GM21423 (cell line): ENCODE measurements around the gene SPACA4.
"Not testable (repeated sequence)": the region's sequence is repeated elsewhere in the genome, so short reads cannot be mapped to it uniquely, and the experiment has no call there.

ENCODE experiments used
- ATAC-seq: cut with Tn5 transposase; IDR thresholded peaks from one replicate; pipeline ENCODE4 v1.9.1; 2021; ENCODE audit warnings: mild to moderate bottlenecking, moderate library complexity; ENCODE audit not compliant: unreplicated experiment

Gene SPACA4, protein sequence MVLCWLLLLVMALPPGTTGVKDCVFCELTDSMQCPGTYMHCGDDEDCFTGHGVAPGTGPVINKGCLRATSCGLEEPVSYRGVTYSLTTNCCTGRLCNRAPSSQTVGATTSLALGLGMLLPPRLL

DNA sequence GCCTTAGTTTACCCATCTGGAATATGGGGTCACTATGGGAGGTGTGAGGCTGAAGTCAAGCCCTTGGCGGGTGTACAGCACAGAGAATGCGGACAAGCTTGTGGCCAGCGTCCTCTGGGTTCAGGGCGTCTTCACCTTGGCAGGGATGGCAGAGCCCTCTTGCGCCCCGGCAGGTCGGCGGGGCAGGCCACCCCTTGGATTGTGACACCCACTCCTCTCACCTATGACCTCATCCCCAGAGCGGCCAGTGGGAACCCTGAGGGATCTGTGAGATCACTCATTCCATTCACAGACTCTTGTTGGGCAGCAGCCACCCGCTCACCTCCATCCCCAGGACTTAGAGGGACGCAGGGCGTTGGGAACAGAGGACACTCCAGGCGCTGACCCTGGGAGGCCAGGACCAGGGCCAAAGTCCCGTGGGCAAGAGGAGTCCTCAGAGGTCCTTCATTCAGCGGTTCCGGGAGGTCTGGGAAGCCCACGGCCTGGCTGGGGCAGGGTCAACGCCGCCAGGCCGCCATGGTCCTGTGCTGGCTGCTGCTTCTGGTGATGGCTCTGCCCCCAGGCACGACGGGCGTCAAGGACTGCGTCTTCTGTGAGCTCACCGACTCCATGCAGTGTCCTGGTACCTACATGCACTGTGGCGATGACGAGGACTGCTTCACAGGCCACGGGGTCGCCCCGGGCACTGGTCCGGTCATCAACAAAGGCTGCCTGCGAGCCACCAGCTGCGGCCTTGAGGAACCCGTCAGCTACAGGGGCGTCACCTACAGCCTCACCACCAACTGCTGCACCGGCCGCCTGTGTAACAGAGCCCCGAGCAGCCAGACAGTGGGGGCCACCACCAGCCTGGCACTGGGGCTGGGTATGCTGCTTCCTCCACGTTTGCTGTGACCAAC, at the start of gene SPACA4:
TSS of gene SPACA4 (plus strand) at position 280 of the 896 bp plus-strand sequence. CDS start at position 517, 237 bp downstream.
- ATAC-seq = no peak

DNA sequence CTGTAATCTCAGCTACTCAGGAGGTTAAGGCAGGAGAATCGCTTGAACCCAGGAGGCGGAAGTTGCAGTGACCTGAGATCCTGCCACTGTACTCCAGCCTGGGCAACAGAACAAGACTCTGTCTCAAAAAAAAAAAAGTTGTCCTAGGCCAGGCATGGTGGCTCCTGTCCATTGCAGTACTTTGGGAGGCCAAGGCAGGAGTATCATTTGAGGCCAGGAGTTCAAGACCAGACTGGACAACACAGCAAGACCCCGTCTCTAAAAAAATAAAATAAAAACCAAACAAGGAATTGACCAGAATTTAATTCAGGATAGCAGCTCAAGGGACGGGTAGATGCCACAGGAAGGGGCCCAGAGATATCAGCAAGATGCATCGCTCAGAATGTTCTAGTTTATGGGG, 49.7 kb upstream of the SPACA4 start:
- no peak for ATAC-seq

DNA sequence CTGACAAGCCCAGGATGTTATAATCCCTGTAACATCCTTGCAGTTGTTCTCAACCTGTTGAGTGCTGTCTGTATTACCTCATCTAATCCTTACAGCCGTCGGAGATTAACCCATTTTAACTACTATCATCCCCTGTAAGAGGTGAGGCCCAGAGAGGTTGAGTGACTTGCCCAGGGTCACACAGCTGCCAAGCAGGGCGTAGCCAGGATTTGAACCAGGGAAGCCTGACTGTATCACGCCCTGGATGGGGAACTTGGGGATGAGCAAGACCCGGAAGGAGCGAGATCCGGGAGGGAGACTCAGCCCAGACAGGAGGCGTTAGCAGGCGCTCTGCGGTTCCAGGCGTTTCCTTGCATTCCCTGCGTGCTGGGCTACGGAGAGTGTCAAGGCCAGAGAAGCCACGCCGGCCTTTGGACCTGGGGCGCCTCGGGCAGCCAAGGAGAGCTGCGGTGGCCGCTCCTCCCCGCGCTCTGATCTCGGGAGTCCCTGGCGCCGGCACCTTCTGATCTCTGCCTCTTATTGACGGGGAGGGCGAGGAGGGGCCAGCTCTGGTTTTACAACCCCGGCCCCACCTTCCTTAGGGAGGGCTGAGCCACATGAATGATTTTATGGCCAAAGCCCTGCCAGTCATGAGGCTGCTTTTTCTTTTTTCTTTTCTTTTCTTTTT, 48.4 kb upstream of the SPACA4 start:
- ATAC-seq = no peak

DNA sequence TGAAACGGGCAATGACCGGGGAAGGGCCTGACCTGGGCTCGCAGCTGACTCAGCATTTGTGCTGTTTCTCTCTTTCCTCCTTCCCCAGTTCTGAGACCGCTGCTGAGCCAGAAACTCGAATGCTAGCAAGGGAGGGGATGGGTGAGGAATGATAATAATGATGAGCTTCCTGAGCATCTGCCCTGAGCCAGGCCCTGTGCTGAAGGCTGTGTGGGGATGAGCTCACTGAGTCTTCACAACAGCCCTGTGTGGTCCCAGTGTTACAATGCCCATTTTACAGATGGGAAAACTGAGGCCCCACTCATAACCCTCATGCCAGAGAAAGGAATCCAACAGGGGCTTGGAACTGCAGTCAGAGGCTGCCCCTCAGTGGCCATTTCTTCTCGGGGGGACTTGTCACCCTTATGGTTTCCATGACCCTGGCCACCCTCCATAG, 46.4 kb upstream of the SPACA4 start:
- no peak for ATAC-seq

DNA sequence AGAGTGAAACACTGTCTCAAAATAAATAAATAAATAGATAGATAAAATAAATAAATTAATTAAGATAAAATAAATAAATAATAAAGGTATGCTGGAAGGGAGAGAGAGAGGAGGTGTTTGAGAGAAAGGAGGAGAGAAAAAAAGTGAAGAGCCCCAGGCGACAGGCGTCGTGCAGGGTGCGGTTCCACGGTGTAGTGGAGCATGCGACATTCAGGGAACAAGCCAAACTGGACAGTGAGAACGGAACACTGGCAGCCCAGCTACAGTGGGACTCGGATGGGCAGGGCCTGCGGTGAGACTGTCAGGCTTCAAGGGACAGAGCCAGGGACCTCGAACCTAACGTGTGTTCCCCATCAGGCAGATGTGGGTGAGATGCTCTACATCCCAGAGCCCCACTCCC, 45.1 kb upstream of the SPACA4 start:
- ATAC-seq = no peak

DNA sequence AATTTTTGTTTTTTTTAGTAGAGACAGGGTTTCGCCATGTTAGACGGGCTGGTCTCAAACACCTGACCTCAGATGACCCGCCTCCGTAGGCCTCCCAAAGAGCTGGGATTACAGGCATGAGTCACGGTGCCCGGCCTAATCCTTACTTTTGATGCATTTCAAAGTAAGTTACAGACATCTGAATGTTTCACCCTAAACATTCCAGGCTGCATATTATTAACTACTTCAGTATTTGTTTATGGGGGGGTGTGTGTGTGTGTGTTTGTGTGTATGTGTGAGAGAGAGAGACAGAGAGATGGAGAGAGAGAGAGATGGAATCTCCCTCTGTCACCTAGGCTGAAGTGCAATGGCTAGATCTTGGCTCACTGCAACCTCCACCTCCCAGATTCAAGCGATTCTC, 41.5 kb upstream of the SPACA4 start:
- ATAC-seq = no peak

DNA sequence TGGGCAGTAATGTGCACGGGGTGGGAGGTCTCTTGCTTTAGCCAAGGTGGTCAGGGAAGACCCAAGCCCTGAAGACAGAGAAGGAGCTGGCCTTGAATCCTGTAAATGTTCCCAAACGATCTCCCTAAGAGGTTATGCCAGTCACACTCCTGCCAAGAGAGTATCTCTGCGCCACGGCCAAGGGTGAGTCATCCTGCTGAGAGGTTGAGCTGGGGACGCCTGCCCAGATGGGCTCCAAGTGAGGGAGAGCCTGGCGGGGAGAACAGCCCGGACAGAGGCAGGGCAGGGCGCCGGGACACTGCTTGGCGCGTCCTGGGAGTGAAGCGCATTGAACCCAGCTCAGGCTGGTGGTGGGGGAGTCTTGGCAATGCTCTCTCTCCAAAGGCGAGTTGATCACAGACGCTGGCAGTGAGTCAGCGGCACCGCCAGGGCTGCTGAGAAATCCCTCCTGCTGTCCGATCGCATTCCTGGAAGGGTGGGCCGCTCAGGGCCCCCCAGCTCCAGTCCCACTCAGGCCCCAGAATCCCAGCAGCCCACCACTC, 38.1 kb upstream of the SPACA4 start:
- no peak for ATAC-seq

DNA sequence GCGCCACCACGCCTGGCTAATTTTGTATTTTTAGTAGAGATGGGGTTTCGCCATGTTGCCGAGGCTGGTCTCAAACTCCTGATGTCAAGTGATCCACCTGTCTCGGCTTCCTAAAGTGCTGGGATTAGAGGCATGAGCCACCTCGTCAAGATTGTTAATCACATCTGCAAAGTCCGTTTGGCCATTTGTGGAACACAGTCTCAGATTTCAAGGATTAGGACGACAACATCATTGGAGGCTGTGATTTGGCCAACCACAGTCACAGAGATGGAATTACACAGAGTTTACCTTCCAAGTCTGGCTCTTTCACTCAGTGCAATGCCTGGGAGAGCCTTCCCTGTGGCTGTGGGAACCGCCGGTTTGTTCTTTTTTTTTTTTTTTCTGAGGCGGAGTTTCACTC, 36.7 kb upstream of the SPACA4 start:
- ATAC-seq = no peak

DNA sequence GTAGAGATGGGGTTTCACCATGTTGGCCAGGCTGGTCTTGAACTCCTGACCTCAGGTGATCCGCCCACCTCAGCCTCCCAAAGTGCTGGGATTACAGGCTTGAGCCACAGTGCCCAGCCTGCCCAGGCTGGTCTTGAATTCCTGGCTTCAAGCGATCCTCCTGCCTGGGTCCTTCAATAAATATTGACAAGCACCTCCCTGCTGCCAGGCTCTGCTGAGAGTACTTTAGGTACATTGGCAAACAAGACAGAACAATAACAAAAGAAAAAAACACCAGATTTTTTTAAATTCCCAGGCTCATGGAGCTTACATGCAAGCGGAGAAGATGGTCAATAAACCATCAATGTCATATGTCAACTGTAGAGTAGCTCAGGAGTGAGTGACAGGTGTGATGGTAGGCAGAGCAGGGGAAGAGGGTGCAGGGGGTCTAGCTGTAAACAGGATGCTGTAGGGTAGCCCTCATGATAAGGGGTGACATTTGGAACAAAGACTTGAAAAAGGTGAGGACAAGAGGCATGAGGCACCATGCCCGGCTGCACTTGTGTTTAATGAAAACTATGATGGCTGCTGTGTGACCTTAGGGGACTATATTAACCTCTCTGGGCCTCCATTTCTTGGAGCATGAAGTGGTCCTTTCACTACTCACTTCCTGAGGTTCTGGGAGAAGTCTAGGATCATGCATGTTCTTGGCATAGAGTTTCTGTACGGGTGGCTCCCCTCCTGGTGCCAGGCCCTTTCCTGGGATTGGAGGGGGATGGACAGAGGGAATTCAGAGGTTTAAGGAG, 35.0 kb upstream of the SPACA4 start:
- no peak for ATAC-seq

DNA sequence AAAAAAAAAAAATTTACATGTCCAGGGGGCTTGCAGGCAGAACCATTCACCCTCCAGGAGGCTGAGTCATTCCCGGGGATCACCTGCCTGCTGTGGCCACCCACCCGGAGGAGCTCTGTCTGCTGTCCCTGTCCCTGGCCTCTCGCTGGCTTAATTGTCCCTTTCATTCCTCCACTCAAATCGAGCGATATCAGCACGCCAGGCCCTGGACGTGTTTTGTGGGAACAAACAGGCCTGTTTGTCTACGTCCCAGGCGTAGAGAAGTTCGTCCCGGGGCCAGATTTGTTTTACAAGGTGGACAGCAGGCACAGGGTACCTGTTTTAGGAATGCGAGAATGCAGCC, 33.4 kb upstream of the SPACA4 start:
- ATAC-seq = no peak

DNA sequence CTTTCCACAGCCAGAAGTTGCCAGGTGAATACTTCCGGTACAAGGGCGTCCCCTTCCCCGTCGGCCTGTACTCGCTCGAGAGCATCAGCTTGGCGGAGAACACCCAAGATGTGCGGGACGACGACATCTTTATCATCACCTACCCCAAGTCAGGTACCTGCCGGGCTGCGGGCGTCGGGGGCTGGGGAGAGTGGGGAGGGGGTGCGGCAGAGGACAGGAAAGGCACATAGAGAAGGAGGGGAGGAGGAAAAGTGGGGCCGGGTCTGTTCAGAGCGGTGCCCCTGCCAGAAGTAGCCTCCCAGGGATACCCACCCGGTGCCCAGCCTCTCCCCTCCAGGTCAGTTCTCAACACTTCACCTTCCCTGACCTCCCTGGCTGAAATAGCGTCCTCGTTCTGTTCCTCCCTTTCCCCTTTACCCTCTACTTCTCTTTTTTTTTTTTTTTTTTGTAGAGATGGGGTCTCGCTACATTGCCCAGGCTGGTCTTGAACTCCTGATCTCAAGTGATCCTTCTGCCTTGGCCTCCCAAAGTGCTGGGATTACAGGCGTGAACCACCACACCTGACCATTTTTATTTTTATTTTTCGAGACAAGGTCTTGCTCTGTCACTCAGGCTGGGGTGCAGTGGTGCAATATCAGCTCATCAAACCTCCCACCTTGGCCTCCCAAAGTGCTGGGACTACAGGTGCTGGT, 30.5 kb upstream of the SPACA4 start:
- no peak for ATAC-seq

DNA sequence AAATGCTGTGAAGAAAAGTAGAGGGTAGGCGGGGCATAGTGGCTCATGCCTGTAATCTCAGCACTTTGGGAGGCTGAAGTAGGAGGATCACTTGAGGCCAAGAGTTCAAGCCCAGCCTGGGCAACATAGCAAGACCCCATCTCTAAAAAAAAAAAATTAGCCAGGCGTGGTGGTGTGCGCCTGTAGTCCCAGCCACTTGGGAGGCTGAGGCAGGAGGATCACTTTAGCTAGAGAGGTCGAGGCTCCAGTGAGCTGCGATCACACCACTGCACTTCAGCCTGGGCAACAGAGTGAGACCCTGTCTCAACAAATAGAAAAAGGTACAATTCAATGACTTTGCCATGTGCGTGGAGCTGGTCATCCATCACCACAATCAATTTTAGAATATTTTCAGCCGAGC, 28.6 kb upstream of the SPACA4 start:
- ATAC-seq = not testable (repeated sequence)

DNA sequence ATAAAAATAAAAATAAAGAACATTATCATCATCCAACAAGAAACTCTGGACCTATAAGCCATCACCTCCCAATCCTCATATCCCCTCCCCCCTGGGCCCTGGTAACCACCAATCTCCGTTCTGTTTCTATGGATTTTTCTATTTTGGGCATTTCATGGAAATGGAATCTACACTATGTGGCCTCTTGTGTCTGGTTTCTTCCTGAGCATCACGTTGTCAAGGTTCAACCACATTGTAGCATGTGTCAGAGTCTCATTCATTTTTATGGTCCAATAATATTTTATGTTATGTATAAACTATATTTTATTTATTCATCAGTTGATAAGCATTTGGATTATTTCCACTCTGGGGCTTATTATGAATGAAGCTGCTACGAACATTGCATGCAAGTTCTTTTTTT, 27.7 kb upstream of the SPACA4 start:
- no peak for ATAC-seq

DNA sequence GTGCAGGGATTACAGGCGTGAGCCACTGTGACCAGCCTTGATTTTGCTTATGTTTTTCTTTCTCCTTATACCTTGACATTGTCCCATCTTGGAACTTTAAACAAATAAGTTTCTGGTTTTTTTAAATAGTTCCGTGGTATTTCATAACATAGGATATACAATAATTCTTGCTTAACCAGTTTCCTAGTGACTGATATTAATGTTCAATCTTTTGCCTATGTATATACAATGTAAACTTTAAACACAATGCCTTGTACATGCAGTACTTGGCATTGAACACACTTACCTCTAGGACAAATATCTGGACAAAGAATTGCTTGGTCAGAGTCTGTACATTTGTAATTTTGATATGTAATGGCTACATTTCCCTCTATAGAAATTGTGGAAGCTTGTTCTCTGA, 24.4 kb upstream of the SPACA4 start:
- ATAC-seq = no peak

DNA sequence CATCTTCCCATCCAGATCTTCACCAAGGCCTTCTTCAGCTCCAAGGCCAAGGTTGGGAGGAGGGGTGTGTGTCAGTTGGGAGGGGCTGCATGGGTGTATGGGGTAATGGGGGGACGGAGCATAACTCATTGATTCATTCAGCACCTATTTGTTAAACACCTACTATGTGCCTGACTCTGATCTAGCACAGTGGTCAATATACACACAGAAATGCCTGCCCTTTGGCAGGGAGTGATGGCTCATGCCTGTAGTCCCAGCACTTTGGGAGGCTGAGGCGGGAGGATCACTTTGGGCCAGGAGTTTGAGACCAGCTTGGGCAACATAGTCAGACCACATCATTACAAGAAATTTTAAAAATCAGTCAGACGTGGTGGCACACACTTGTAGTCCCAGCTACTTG, 19.2 kb upstream of the SPACA4 start:
- ATAC-seq = no peak

DNA sequence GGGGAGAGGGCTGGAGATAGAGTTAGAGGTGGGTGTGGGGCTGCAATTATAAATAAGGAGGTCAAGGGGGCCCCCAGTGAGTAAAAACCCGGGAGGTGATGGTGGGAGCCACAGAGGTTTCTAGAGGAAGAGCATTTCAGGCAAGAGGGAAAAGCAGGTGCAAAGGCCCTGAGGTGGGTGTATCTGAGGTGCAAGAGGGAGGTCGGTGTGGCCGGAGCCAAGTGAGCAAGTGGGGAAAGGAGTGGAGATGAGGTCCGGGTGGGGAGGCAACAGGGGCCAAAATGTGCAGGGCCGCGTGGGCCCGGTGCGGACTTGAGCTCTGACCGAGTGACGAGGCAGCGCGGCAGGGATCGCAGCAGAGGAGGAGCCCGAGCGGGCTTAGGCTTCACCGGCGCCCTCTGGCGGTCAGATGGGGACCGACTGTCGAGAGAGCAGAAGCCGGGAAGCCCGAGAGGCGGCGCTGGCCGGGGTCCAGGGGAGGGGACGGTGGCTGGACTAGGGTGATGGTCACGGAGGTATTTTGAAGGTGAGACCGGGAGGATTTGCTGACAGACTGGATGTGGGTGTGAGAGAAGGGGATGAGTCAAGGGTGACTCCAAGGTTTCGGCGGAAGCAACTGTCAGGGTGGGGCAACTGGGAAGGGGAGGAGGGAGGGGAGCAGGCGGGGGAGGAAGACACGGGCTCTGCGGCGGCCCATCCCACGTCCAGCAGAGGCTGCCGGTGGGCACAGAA, 17.7 kb upstream of the SPACA4 start:
- ATAC-seq = no peak

DNA sequence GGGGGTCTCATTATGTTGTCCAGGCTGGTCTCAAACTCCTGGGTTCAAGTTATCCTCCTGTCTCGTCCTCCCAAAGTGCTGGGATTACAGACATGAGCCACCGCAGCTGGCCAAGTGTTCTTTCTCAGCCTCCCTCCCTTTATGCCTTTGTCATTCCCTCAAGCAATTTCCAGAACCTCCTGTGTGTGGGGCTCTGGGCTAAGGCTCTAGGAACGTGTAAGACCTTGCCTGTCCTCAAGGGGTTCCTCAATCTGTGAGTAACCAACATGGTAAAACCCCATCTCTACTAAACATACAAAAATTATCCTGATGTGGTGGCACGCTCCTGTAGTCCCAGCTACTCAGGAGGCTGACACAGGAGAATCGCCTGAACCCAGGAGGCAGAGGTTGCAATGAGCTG, 15.5 kb upstream of the SPACA4 start:
- no peak for ATAC-seq

DNA sequence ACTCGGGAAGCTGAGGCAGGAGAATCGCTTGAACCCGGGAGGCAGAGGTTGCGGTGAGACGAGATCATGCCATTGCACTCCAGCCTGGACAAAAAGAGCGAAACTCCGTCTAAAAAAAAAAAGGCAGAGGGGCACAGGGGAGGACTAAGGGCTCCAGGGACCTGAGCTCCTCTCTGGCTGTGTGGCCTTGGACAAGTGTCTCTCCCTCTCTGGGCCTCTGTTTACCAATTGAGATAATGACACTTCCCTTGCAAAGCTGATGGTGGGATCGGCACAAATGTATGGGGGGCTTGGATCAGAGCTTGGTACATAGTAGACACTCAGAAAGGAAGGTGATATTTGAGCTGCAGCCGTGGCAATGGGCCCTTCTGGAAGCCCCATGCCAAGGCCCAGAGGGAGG, 11.4 kb upstream of the SPACA4 start:
- ATAC-seq = no peak

DNA sequence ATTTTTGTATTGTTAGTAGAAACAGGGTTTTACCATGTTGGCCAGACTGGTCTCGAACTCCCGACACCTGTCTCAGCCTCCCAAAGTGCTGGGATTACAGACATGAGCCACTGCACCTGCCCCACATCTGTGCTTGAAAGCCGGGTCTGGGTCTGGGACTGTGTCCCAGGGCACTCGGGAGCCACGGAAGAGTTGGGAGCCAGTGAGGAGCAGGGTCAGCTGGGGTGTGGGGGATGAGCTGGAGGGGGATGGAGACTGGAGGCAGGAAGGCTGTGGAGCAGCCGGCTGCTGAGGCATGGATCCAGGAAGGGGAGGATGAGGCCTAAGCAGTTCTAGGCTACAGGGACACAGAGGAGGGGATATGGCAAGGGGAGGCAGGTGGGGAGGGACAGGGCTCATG, 10.7 kb upstream of the SPACA4 start:
- ATAC-seq = no peak

DNA sequence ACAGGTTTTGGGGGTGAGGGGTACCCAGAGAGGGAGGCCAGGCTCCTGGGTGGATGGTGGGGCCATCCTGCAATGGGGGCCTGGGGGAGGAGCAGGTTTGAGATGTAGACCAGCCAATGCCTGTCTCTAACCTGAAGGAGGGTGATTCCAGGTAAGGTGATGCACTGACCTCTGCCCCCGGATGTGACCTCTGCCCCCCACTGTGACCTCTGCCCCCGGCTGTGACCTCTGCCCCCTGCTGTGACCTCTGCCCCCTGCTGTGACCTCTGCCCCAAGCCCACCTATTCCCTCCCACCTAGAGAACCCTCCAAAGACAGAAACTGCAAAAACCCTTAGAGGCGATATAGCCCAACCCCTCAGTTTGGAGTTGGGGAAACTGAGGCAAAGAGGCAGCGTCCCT, 10.3 kb upstream of the SPACA4 start:
- ATAC-seq = no peak
